GM06990 (cell line): ENCODE results near the gene CDK11B.
"Not testable (repeated sequence)": the region's sequence is repeated elsewhere in the genome, so short reads cannot be mapped to it uniquely, and the experiment has no call there.

Source experiments
- DNase-seq: peaks from one replicate; pipeline ENCODE4 v3.0.0-alpha.2; 2011; ENCODE audit not compliant: insufficient read length; ENCODE audit errors: extremely low read depth
- H3K27me3 ChIP-seq: replicated peaks from 2 replicates; pipeline ENCODE4 v1.6.0; 2011; ENCODE audit warnings: low read length; ENCODE audit not compliant: control insufficient read depth, insufficient read depth
- H3K36me3 ChIP-seq: 2 replicates; pipeline ENCODE4 v1.5.1; 2011; ENCODE audit warnings: low read length; ENCODE audit not compliant: control insufficient read depth, insufficient read depth
- H3K4me3 ChIP-seq: replicated peaks from 2 replicates; pipeline ENCODE4 v1.5.1; 2011; ENCODE audit warnings: low read depth, mild to moderate bottlenecking, control low read depth, low read length
- CTCF ChIP-seq: IDR thresholded peaks from 2 replicates; pipeline ENCODE4 v1.5.1; 2011; ENCODE audit warnings: low read length, control low read depth, mild to moderate bottlenecking, inconsistent platforms; ENCODE audit not compliant: insufficient read depth, poor library complexity, severe bottlenecking

The CDK11B gene

GRCh38 chr1:1597275-1597930 is 61.4 kb downstream of the CDK11B start:
- peak; percentile 49 for TF ChIP-seq CTCF
- Histone ChIP-seq H3K36me3 (no peaks in the 10 kb centered on the region), H3K27me3 (no peaks in the 10 kb centered on the region), H3K4me3 (no peak overlapping the region)
- no peak for DNase-seq

- TF ChIP-seq CTCF, result no peak
- DNase-seq, result no peak
- Histone ChIP-seq H3K4me3 (no peak overlapping the region), H3K27me3 (no peaks in the 10 kb centered on the region), H3K36me3 (no peaks in the 10 kb centered on the region)
Observed at GRCh38 chr1:1596493-1597274, 62.1 kb downstream of the CDK11B start.

- DNase-seq, H3K36me3 ChIP-seq, H3K4me3 ChIP-seq, H3K27me3 ChIP-seq: not testable (repeated sequence)
Observed at GRCh38 chr1:1595341-1595740, 63.5 kb downstream of the CDK11B start.

- no peak for DNase-seq
- no peak for TF ChIP-seq CTCF
- Histone ChIP-seq H3K27me3 (no peaks in the 10 kb centered on the region), H3K4me3 (no peak overlapping the region), H3K36me3 (no peaks in the 10 kb centered on the region)
Observed at GRCh38 chr1:1594602-1595260, 64.1 kb downstream of the CDK11B start.

- H3K36me3 ChIP-seq, result no peaks in the 10 kb centered on the region
- H3K4me3 ChIP-seq, result no peak overlapping the region
- TF ChIP-seq CTCF, result no peak
- DNase-seq, result no peak
- H3K27me3 ChIP-seq, result no peaks in the 10 kb centered on the region
Observed at GRCh38 chr1:1593834-1594601, 64.8 kb downstream of the CDK11B start.
